ENCODE data around the gene SERPINA6. TPM values are rescaled to one million over a fixed set of nuclear protein-coding genes. Genes with fewer than 3 reads are reported as not detected.
A peak's percentile ranks its signal among the peaks of the same experiment; 100 is the strongest.
"Not testable (repeated sequence)": the region's sequence is repeated elsewhere in the genome, so short reads cannot be mapped to it uniquely, and the experiment has no call there.

Gene SERPINA6
- total RNA-seq, 2 donors from 2014 or later = not detected

GRCh38 chr14:94362614-94363133, 39.5 kb upstream of the SERPINA6 start:
- no peaks in the 10 kb centered on the region for H3K36me3 Mint-ChIP-seq
- peaks cover 13 to 31% of the 10 kb centered on the region in 2 donors for H3K27me3 Mint-ChIP-seq
- H3K4me1 Mint-ChIP-seq (ENCODE audit: low read depth in 2 of 2) = no peaks in the 10 kb centered on the region
- ATAC-seq (peak in 1 of 2 donors; percentile 9), DNase-seq (ENCODE audit: low spot score) (no peak)
- no peaks in the 10 kb centered on the region for H3K9me3 Mint-ChIP-seq
- H3K4me3 Mint-ChIP-seq = no peak overlapping the region
- H3K27ac Mint-ChIP-seq = no peak overlapping the region

GRCh38 chr14:94361682-94362081, 38.5 kb upstream of the SERPINA6 start:
- ATAC-seq (no peak), DNase-seq (ENCODE audit: low spot score) (no peak)
- no peak overlapping the region for H3K4me3 Mint-ChIP-seq
- no peaks in the 10 kb centered on the region for H3K4me1 Mint-ChIP-seq (ENCODE audit: low read depth in 2 of 2)
- H3K27ac Mint-ChIP-seq = no peak overlapping the region
- H3K36me3 Mint-ChIP-seq = no peaks in the 10 kb centered on the region
- no peaks in the 10 kb centered on the region for H3K9me3 Mint-ChIP-seq
- H3K27me3 Mint-ChIP-seq = peaks cover 14 to 36% of the 10 kb centered on the region in 2 donors

- H3K27me3 Mint-ChIP-seq = peaks cover 18 to 42% of the 10 kb centered on the region in 2 donors
- no peaks in the 10 kb centered on the region for H3K36me3 Mint-ChIP-seq
- no peak for DNase-seq (ENCODE audit: low spot score)
- no peak overlapping the region for H3K4me3 Mint-ChIP-seq
- H3K27ac Mint-ChIP-seq = no peak overlapping the region
- no peak for ATAC-seq
- no peaks in the 10 kb centered on the region for H3K9me3 Mint-ChIP-seq
- no peaks in the 10 kb centered on the region for H3K4me1 Mint-ChIP-seq (ENCODE audit: low read depth in 2 of 2)
Observed at GRCh38 chr14:94360945-94361565, 37.9 kb upstream of the SERPINA6 start.

- Mint-ChIP-seq H3K9me3 (no peaks in the 10 kb centered on the region), H3K27me3 (peaks cover 21 to 33% of the 10 kb centered on the region in 2 donors), H3K27ac (no peak overlapping the region), H3K4me1 (ENCODE audit: low read depth in 2 of 2) (no peaks in the 10 kb centered on the region), H3K36me3 (no peaks in the 10 kb centered on the region), H3K4me3 (no peak overlapping the region)
- ATAC-seq = no peak
- no peak for DNase-seq (ENCODE audit: low spot score)
Observed at GRCh38 chr14:94357166-94357565, 34.0 kb upstream of the SERPINA6 start.

GRCh38 chr14:94356379-94357056, 33.4 kb upstream of the SERPINA6 start:
- Mint-ChIP-seq H3K4me3 (no peak overlapping the region), H3K4me1 (ENCODE audit: low read depth in 2 of 2) (no peaks in the 10 kb centered on the region), H3K9me3 (no peaks in the 10 kb centered on the region), H3K27ac (no peak overlapping the region), H3K27me3 (peaks cover 27 to 33% of the 10 kb centered on the region in 2 donors), H3K36me3 (no peaks in the 10 kb centered on the region)
- DNase-seq (ENCODE audit: low spot score) = no peak
- ATAC-seq = no peak

- no peak for DNase-seq (ENCODE audit: low spot score)
- no peaks in the 10 kb centered on the region for H3K9me3 Mint-ChIP-seq
Observed at GRCh38 chr14:94355191-94355794, 32.2 kb upstream of the SERPINA6 start.

GRCh38 chr14:94354638-94355185, 31.6 kb upstream of the SERPINA6 start:
- no peak for DNase-seq (ENCODE audit: low spot score)
- Mint-ChIP-seq H3K4me1 (ENCODE audit: low read depth in 2 of 2) (no peaks in the 10 kb centered on the region), H3K27me3 (peaks cover 20 to 31% of the 10 kb centered on the region in 2 donors), H3K9me3 (no peaks in the 10 kb centered on the region), H3K27ac (no peak overlapping the region), H3K36me3 (no peaks in the 10 kb centered on the region), H3K4me3 (no peak overlapping the region)
- no peak for ATAC-seq

More at GRCh38 chr14:94355191-94355794, 32.2 kb upstream of the SERPINA6 start:
- ATAC-seq = peak in 1 of 2 donors; percentile 27
- no peak overlapping the region for H3K4me3 Mint-ChIP-seq
- H3K27me3 Mint-ChIP-seq = peaks cover 25 to 30% of the 10 kb centered on the region in 2 donors
- no peak overlapping the region for H3K27ac Mint-ChIP-seq
- no peaks in the 10 kb centered on the region for H3K36me3 Mint-ChIP-seq
- no peaks in the 10 kb centered on the region for H3K4me1 Mint-ChIP-seq (ENCODE audit: low read depth in 2 of 2)

- not testable (repeated sequence) for H3K4me3 Mint-ChIP-seq
Observed at GRCh38 chr14:94354190-94354589, 31.1 kb upstream of the SERPINA6 start.

GRCh38 chr14:94349276-94349675, 26.1 kb upstream of the SERPINA6 start:
- Mint-ChIP-seq H3K4me1 (ENCODE audit: low read depth in 2 of 2) (peaks cover 0 to 2% of the 10 kb centered on the region in 2 donors), H3K9me3 (no peaks in the 10 kb centered on the region), H3K4me3 (no peak overlapping the region), H3K27me3 (peaks cover 0 to 25% of the 10 kb centered on the region in 2 donors), H3K27ac (no peak overlapping the region), H3K36me3 (no peaks in the 10 kb centered on the region)
- ATAC-seq (no peak), DNase-seq (ENCODE audit: low spot score) (no peak)

More at GRCh38 chr14:94354190-94354589, 31.1 kb upstream of the SERPINA6 start:
- peaks cover 16 to 35% of the 10 kb centered on the region in 2 donors for H3K27me3 Mint-ChIP-seq
- DNase-seq (ENCODE audit: low spot score); H3K9me3 Mint-ChIP-seq; ATAC-seq; H3K4me1 Mint-ChIP-seq (ENCODE audit: low read depth in 2 of 2); H3K27ac Mint-ChIP-seq; H3K36me3 Mint-ChIP-seq: not testable (repeated sequence)

GRCh38 chr14:94348836-94349235, 25.7 kb upstream of the SERPINA6 start:
- Mint-ChIP-seq H3K9me3 (no peaks in the 10 kb centered on the region), H3K36me3 (no peaks in the 10 kb centered on the region), H3K4me1 (ENCODE audit: low read depth in 2 of 2) (peaks cover 0 to 2% of the 10 kb centered on the region in 2 donors), H3K27ac (no peak overlapping the region), H3K4me3 (no peak overlapping the region), H3K27me3 (peaks cover 0 to 28% of the 10 kb centered on the region in 2 donors)
- DNase-seq (ENCODE audit: low spot score) = no peak
- ATAC-seq = no peak

- DNase-seq (ENCODE audit: low spot score) (no peak), ATAC-seq (no peak)
- Mint-ChIP-seq H3K4me1 (ENCODE audit: low read depth in 2 of 2) (peaks cover 0 to 2% of the 10 kb centered on the region in 2 donors), H3K36me3 (no peaks in the 10 kb centered on the region), H3K27ac (no peak overlapping the region), H3K27me3 (peaks cover 4 to 27% of the 10 kb centered on the region in 2 donors), H3K4me3 (no peak overlapping the region), H3K9me3 (no peaks in the 10 kb centered on the region)
Observed at GRCh38 chr14:94346841-94347240, 23.7 kb upstream of the SERPINA6 start.

GRCh38 chr14:94346065-94346786, 23.1 kb upstream of the SERPINA6 start:
- peak; percentile 53 to 56 for ATAC-seq
- not testable (repeated sequence) for DNase-seq (ENCODE audit: low spot score); H3K4me3 Mint-ChIP-seq

GRCh38 chr14:94345344-94346064, 22.4 kb upstream of the SERPINA6 start:
- no peak overlapping the region for H3K4me3 Mint-ChIP-seq
- H3K9me3 Mint-ChIP-seq = peaks cover 4% of the 10 kb centered on the region
- H3K27ac Mint-ChIP-seq = no peak overlapping the region
- DNase-seq (ENCODE audit: low spot score) = no peak
- peaks cover 0 to 4% of the 10 kb centered on the region in 2 donors for H3K4me1 Mint-ChIP-seq (ENCODE audit: low read depth in 2 of 2)
- H3K27me3 Mint-ChIP-seq = peaks cover 17 to 31% of the 10 kb centered on the region in 2 donors
- H3K36me3 Mint-ChIP-seq = peaks cover 4% of the 10 kb centered on the region
- no peak for ATAC-seq

More at GRCh38 chr14:94346065-94346786, 23.1 kb upstream of the SERPINA6 start:
- H3K36me3 Mint-ChIP-seq; H3K4me1 Mint-ChIP-seq (ENCODE audit: low read depth in 2 of 2); H3K9me3 Mint-ChIP-seq; H3K27ac Mint-ChIP-seq: not testable (repeated sequence)
- peaks cover 10 to 27% of the 10 kb centered on the region in 2 donors for H3K27me3 Mint-ChIP-seq
